Transverse colon (tissue), 4 donors: ENCODE measurements around the gene ACSM3. TPM values are rescaled to one million over a fixed set of nuclear protein-coding genes. Genes with fewer than 3 reads are reported as not detected.
"Not testable (repeated sequence)": the region's sequence is repeated elsewhere in the genome, so short reads cannot be mapped to it uniquely, and the experiment has no call there.

Experiments used
- DNase-seq: peaks from one replicate; pipeline ENCODE4 v3.0.0-alpha.2; 2019
- H3K27ac ChIP-seq, 4 donors: fragments of 200-600 bp; sonication (generic); 2 replicates each; pipeline ENCODE4 v1.5.1; 2016 to 2018; ENCODE audit warnings: inconsistent platforms in 4 of 4
- H3K27me3 ChIP-seq: fragments of 200-600 bp; sonication (generic); 2 replicates; pipeline ENCODE4 v1.5.1; 2017; ENCODE audit warnings: inconsistent platforms
- H3K36me3 ChIP-seq, 4 donors: fragments of 200-600 bp; sonication (generic); 2 replicates each; pipeline ENCODE4 v1.5.1; 2017 to 2019; ENCODE audit warnings: inconsistent platforms in 4 of 4
- H3K4me1 ChIP-seq, 4 donors: fragments of 200-600 bp; sonication (generic); 2 replicates each; pipeline ENCODE4 v1.5.1; 2017 to 2020; ENCODE audit warnings: inconsistent platforms in 4 of 4
- H3K4me3 ChIP-seq, 4 donors: fragments of 200-600 bp; sonication (generic); 1 replicate in 1 of 4; 2 replicates in 3 of 4; pipeline versions ENCODE4 v1.5.1 to v1.6.1; 2017 to 2019; ENCODE audit warnings: inconsistent platforms in 4 of 4
- H3K9me3 ChIP-seq, 2 donors: fragments of 200-600 bp; sonication (generic); 2 replicates each; pipeline ENCODE4 v1.5.1; 2017 to 2019; ENCODE audit warnings: inconsistent platforms in 2 of 2
- CTCF ChIP-seq, 5 experiments: fragments of 200-600 bp in 3 of 5; fragments of 450-650 bp in 2 of 5; sonication (generic) in 3 of 5; IDR thresholded peaks; 1 replicate in 2 of 5; 2 replicates in 3 of 5; pipeline ENCODE4 v1.5.1; 2016 to 2017; ENCODE audit warnings: antibody characterized with exemption in 5 of 5, inconsistent platforms in 3 of 5, mild to moderate bottlenecking in 2 of 5, moderate library complexity in 1 of 5
- EP300 ChIP-seq: sonication (generic); formaldehyde crosslinking; IDR thresholded peaks from one replicate; pipeline ENCODE4 v1.6.1; 2017; ENCODE audit warnings: antibody characterized with exemption, low read depth
- POLR2A ChIP-seq: fragments of 450-650 bp; IDR thresholded peaks from one replicate; pipeline ENCODE4 v1.6.1; 2016; ENCODE audit warnings: antibody characterized with exemption, mild to moderate bottlenecking, moderate library complexity
- POLR2AphosphoS5 ChIP-seq, 3 donors: sonication (generic); formaldehyde crosslinking; IDR thresholded peaks; one replicate each; pipeline ENCODE4 v1.6.1; 2016; ENCODE audit warnings: antibody characterized with exemption in 3 of 3
- WGBS, 2 donors: methylation state at CpG; one replicate each; pipeline ENCODE4 v1.1.5; 2018; ENCODE audit warnings: low coverage in 1 of 2; 5-methylcytosine and 5-hydroxymethylcytosine counted together
- in situ Hi-C, 4 donors: fragments of 200-750 bp; cut with MboI; loops; one replicate each; pipeline versions ENCODE4 v1.15.0 to v1.15.1; 2017; ENCODE audit warnings: low sequenced_read_pairs in 3 of 4, low pct_ligation_motif_present in 1 of 4, low pct_unique_long_range_greater_than_20kb in 1 of 4
- intact Hi-C: fragments of 100-400 bp; cut with DNase I; formaldehyde crosslinking; loops from one replicate; pipeline ENCODE4 v1.15.1; 2023; ENCODE audit warnings: low total_unique reads
- total RNA-seq, 4 donors: library from RNA; depleted of rRNA; stranded (reverse); fragments of >200 nt; gene quantifications; one replicate each; pipeline ENCODE4 v1.1.0, GENCODE V29; 2016

ACSM3 gene
- total RNA-seq, result 100 to 1,000 TPM in 1 of 4 donors, 10 to 100 TPM in 3; 21.7 to 108 (median 29.5) TPM

GRCh38 chr16:20763461-20764232, at the start of gene ACSM3:
Gene ACSM3, plus strand, starts transcription at chr16:20764014. Its CDS starts 6,021 bp downstream, at chr16:20770035.
- peak within 1 kb of the TSS; percentile 84 to 92 (median 86) for H3K27ac ChIP-seq
- peak within 1 kb of the TSS in 3 of 4 donors; percentile 27 to 51 (median 34) for H3K4me3 ChIP-seq

GRCh38 chr16:20717718-20718117, 46.1 kb upstream of the ACSM3 start:
- H3K4me1 ChIP-seq, DNase-seq, H3K27me3 ChIP-seq, H3K4me3 ChIP-seq, H3K27ac ChIP-seq, H3K9me3 ChIP-seq, intact Hi-C loops, H3K36me3 ChIP-seq: not testable (repeated sequence)
- in situ Hi-C loops, result loop anchor here in 1 of 4 donors (25.0 kb wide), 1 partner anchor 105 kb away; no protein-coding TSS in a partner anchor

More at GRCh38 chr16:20763461-20764232, at the start of gene ACSM3:
- 3 to 4% methylated on average over 6 to 10 of the region's 10 CpGs for WGBS, 2 donors
- TF ChIP-seq POLR2AphosphoS5 (IDR thresholded peaks at IDR 0.05) (peak; percentile 51 to 77 (median 58)), EP300 (no peak), POLR2A (peak; percentile 70)
- intact Hi-C loops, result no loop called here
- peaks cover 0 to 20% (median 14%) of the 10 kb centered on the region in 4 donors for H3K4me1 ChIP-seq
- peak; percentile 82 for DNase-seq
- no peaks in the 10 kb centered on the region for H3K36me3 ChIP-seq
- in situ Hi-C loops, result no loop called here
- no peaks in the 10 kb centered on the region for H3K27me3 ChIP-seq
- H3K9me3 ChIP-seq, result no peaks in the 10 kb centered on the region

DNA sequence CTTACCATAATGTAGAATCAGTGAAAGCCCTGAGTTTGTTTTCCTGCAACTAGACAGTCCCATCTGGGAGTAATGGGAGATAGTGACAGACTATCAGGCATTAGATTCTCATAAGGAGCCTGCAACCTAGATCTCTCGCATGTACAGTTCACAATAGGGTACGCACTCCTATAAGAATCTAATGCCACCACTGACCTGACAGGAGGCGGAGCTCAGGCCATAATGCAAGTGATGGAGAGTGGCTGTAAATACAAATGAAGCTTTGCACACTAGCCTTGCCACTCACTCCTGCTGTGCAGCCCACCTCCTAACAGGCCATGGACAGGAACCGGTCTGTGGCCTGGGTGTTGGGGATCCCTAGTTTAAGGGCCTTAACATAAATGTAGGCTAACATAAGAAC, 43.6 kb upstream of the ACSM3 start:
- 93% methylated on average over 4 of the region's 4 CpGs; no CpG with 5 or more reads in 1 of the 2 donors for WGBS, 2 donors

DNA sequence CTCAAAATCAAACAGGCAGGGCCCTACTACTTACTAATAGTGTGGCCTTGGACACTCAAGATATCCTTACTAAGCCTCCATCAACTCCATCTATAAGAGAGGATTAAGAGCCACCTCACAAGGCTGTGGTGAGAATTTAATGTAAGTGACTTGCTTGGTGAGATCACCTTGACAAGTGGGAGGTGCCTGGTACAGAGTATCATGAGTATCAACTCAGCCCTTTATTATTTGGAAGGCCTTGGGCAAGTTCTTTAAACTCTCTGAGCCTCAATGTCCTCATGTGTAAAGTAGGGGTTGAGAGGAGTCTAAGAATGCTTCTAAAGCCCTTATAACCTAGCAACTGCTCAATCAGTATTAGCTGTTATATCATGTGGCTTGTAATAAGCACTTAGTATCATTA, 37.2 kb upstream of the ACSM3 start:
- H3K4me3 ChIP-seq, result no peak overlapping the region
- H3K9me3 ChIP-seq, result no peaks in the 10 kb centered on the region
- no peak for TF ChIP-seq POLR2AphosphoS5 (IDR thresholded peaks at IDR 0.05)
- no peak for TF ChIP-seq EP300
- TF ChIP-seq CTCF (IDR thresholded peaks at IDR 0.05), result no peak
- no peak for TF ChIP-seq POLR2A
- intact Hi-C loops (no loop called here), in situ Hi-C loops (no loop called here)
- DNase-seq, result no peak
- H3K27me3 ChIP-seq, result no peaks in the 10 kb centered on the region
- H3K36me3 ChIP-seq, result no peaks in the 10 kb centered on the region
- H3K27ac ChIP-seq, result no peak overlapping the region
- H3K4me1 ChIP-seq, result no peaks in the 10 kb centered on the region

More for the DNA sequence above, 43.6 kb upstream of the ACSM3 start:
- no peaks in the 10 kb centered on the region for H3K36me3 ChIP-seq
- intact Hi-C loops, result no loop called here
- DNase-seq, result no peak
- no peaks in the 10 kb centered on the region for H3K4me1 ChIP-seq
- no peaks in the 10 kb centered on the region for H3K27me3 ChIP-seq
- H3K4me3 ChIP-seq, result no peak overlapping the region
- TF ChIP-seq POLR2AphosphoS5 (IDR thresholded peaks at IDR 0.05), result no peak
- TF ChIP-seq CTCF (IDR thresholded peaks at IDR 0.05), result no peak
- no peak for TF ChIP-seq EP300
- no peak for TF ChIP-seq POLR2A
- H3K9me3 ChIP-seq, result no peaks in the 10 kb centered on the region
- in situ Hi-C loops, result loop anchor here in 1 of 4 donors (25.0 kb wide), 1 partner anchor 108 kb away; no protein-coding TSS in a partner anchor
- H3K27ac ChIP-seq, result no peak overlapping the region

DNA sequence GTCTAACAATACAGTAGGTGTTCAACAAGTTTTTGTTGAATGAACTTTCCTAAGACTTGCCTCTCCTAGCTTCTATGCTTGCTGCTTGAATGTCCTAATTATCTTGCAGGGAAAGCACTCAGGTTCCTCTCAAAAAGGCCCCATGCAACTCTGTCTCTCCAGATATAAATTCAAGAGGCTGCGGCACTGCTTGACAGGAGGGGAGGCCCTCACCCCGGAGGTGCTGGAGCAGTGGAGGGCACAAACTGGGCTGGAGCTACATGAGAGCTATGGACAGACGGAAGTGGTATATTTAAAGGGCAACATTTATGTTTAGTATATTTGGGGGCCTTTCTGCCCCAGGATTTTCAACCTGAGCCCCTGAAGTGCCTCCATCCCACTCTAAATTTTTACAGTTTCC, 36.6 kb upstream of the ACSM3 start:
- no peaks in the 10 kb centered on the region for H3K36me3 ChIP-seq
- H3K27me3 ChIP-seq, result no peaks in the 10 kb centered on the region
- no peak overlapping the region for H3K4me3 ChIP-seq
- WGBS, 2 donors, result 88% methylated on average over 3 of the region's 3 CpGs; no CpG with 5 or more reads in 1 of the 2 donors
- H3K27ac ChIP-seq, result no peak overlapping the region
- no peak for TF ChIP-seq POLR2A
- no peak for TF ChIP-seq POLR2AphosphoS5 (IDR thresholded peaks at IDR 0.05)
- TF ChIP-seq EP300, result no peak
- in situ Hi-C loops, result no loop called here
- DNase-seq, result no peak
- H3K4me1 ChIP-seq, result no peaks in the 10 kb centered on the region
- intact Hi-C loops, result no loop called here
- no peaks in the 10 kb centered on the region for H3K9me3 ChIP-seq
